HG02938 (cell line): ENCODE data around the gene USP32.
"Not testable (repeated sequence)": the region's sequence is repeated elsewhere in the genome, so short reads cannot be mapped to it uniquely, and the experiment has no call there.

Experiments used
- ATAC-seq: cut with Tn5 transposase; IDR thresholded peaks from one replicate; pipeline ENCODE4 v1.9.1; 2021; ENCODE audit warnings: mild to moderate bottlenecking, moderate library complexity; ENCODE audit not compliant: unreplicated experiment

USP32 gene

GRCh38 chr17:60345233-60345632 is 46.7 kb downstream of the USP32 start:
- ATAC-seq, result no peak

DNA sequence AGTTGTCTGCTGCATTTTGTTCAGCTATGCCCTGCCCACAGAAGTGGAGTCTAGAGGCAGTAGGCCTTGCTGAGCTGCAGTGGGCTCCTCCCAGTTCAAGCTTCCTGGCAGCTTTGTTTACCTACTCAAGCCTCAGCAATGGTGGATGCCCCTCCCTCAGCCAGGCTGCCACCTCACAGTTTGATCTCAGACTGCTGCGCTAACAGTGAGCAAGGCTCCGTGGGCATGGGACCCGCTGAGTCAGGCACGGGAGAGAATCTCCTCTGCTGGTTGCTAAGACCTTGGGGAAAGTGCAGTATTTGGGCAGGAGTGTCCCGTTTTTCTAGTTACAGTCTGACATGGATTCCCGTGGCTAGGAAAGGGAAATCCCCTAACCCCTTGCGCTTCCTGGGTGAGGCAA is 49.4 kb downstream of the USP32 start:
- ATAC-seq, result not testable (repeated sequence)

- ATAC-seq, result no peak
Observed at GRCh38 chr17:60335289-60335688, 56.6 kb downstream of the USP32 start.

- no peak for ATAC-seq
Observed at GRCh38 chr17:60333628-60334031, 58.3 kb downstream of the USP32 start.

DNA sequence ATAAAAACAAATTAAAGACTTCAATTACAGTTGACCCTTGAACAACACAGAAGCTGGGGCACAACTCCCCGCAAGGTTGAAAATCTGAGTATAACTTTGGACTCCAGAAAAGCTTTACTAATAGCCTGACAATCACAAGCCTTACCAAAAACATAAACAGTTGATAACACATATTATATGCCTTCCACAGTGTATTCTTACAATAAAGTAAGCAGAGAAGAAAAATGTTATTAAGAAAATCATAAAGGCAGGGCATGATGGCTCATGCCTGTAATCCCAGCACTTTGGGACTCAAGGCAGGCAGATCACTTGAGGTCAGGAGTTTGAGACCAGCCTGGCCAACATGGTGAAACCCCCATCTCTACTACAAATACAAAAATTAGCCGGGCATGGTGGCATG is 58.9 kb downstream of the USP32 start:
- ATAC-seq, result not testable (repeated sequence)

DNA sequence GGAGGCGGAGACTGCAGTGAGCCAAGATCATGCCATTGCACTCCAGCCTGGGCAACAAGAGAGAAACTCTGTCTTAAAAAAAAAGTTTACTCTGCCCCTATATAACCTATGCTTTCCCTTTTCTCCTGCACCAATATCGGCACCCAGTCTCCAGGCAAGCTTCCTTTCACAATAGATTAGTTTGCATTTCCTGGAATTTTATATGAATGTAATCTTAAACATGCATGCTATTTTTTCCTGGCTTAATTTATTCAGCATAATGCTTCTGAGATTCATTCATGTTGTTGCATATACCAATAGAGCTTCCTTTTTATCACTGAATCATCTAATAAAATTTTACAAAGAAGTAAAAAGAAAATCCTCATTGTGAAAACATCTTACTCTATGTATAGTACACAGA is 59.4 kb downstream of the USP32 start:
- no peak for ATAC-seq

- no peak for ATAC-seq
Observed at GRCh38 chr17:60330731-60331130, 61.2 kb downstream of the USP32 start.

- ATAC-seq, result no peak
Observed at GRCh38 chr17:60328679-60329078, 63.3 kb downstream of the USP32 start.

- ATAC-seq, result no peak
Observed at GRCh38 chr17:60327901-60328273, 64.0 kb downstream of the USP32 start.

DNA sequence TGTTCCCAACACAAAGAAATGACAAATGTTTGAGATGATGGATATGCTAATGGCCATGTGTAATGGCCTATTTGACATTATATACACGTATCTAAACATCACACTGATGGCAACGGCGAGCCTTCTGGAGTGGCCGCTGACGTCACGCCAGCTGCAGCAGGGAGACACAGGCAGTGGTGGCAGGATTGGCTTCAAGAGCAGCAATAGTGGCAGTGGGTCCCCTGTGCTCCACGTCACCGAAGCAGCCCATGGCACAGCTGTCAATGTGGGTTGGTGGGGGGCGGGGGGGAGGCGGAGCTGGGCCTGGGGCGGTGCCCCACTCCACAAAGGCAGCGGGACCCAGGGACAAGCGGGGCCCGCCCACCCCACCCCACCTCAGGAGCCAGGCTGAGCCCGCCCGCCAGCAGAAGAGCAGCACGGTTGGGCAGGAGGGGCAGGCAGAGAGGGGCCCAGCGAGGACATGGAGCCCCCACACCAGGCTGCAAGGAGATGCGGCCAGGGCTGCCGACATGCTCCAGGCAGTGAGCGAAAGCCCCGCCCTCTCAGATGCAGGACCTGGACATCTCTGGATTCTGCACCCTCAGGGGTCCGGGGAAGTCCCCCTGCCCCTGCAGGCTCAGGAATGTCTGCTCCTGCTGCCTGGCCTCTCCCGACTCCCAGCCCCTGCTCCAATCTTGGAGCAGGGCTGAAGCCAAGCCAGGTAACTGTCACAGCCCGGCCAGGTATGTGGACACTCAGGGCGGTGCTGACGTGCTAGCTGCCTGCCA is 64.6 kb downstream of the USP32 start:
- ATAC-seq, result no peak

GRCh38 chr17:60326702-60327101 is 65.2 kb downstream of the USP32 start:
- ATAC-seq, result no peak

- ATAC-seq, result no peak
Observed at GRCh38 chr17:60325730-60326524, 66.0 kb downstream of the USP32 start.

DNA sequence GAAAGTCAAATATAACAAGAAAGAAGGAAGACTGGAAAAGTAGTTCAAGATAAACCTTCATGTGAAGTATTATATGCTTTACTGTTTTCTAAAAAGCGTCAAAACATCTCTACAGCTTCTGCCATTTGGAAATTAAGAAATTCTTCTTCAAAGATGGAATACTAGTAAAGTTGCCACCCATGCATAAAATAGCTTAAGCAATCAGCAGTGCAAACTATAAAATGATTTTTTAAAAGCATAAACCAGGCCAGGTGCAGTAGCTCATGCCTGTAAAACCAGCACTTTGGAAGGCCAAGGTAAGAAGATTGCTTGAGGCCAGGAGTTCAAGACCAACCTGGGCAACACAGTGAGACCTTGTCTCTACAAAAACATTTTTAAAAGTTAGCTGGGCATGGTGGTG is 68.2 kb downstream of the USP32 start:
- ATAC-seq, result no peak

DNA sequence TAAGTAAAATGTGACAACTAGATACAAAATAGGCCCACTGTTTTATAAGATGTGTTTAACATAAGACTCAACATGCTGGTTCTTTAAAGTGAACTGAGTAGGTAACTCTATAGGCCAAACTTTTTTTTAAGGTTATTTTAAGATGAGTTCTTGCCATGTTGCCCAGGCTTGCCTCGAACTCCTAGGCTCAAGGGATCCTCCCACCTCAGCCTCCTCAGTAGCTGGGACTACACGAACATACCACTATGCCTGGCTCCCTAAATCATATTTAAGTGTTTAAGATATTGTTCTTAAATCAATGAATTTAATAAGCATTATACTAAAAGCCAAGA is 69.9 kb downstream of the USP32 start:
- ATAC-seq, result no peak

DNA sequence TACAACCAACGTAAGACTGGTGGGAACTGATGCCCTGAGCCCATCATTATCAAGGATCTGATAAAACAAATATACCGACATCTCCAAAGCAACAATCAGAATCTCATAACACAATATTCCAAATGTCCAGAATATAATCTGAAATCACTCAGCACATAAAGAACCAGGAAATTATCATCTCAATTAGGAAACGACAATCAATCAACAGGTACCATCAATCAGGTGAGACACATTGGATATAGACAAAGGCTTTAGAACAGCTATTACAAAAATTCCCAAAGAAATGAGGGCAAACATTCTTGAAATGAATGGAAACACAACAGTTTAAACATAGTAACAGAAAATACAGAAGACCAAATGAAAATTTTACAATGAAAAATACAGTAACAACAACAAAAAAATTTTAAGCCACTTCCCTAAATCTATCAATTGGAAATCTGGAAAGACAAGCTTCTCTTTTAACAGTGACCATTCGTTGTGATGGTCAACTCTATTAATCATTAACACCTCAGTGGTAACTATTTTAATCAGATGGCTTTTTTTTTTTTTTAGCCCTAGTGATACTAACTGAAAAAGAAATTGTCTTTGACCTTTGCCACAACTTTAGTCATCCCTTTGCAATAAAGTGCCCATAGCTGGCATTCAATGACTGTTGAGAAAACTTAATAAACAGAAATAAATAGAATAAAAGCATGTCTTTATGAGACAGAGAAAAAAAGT is 70.4 kb downstream of the USP32 start:
- ATAC-seq, result no peak

DNA sequence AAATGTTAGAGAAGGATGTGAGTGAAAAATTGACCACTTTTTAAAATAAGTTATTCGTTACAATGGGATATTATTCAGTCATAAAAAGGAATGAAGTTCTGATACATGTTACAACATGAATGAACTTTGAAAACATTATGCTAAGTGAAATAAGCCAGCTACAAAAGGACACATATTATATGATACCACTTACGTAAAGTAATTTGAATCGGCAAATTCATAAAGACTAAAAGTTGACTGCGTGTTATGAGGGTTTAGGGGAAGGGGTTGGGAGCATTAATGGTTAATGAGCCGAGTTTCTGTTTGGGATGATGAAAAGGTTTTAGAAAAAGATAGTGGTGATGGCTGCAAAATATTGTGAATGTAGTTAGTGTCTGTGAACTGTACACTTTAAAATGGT is 73.1 kb downstream of the USP32 start:
- no peak for ATAC-seq

DNA sequence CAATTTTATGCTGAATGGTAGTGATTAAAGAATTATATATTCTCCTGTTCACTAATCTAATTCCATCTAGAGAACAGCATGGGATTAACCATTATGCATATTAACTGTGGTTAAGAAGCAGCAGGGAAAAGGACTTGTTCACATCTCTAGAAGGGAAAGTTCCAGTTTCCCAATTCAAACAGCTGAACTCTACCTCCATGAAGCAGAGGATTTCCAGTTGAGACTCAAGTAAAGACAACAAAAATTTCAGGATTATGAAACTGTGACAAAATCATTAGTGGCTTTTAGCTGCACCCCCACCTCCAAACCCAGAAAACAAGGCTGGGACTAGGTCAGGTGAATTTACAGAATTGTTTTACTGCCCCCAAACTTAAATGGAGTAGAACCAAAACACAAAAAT is 73.6 kb downstream of the USP32 start:
- ATAC-seq, result no peak

DNA sequence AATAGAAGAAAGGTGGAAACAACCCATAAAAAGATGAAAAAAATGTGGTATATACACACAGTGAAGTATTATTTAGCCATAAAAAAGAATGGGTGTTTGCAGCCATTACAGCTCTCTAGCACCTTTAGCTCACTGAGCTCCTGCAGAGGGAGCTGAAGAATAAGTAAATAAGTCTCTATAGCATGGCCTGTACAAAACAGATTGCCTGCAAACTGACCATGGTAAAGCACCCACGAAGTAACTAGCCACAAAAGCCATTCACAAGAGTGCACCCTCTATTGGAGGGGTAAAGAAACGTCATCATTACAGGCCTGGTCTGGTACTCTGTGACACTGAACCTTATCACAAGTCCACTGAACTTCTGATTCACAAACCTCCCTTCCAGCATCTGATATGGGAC is 76.3 kb downstream of the USP32 start:
- ATAC-seq, result no peak

- ATAC-seq, result peak; percentile 49
Observed at GRCh38 chr17:60314900-60315299, 77.0 kb downstream of the USP32 start.

DNA sequence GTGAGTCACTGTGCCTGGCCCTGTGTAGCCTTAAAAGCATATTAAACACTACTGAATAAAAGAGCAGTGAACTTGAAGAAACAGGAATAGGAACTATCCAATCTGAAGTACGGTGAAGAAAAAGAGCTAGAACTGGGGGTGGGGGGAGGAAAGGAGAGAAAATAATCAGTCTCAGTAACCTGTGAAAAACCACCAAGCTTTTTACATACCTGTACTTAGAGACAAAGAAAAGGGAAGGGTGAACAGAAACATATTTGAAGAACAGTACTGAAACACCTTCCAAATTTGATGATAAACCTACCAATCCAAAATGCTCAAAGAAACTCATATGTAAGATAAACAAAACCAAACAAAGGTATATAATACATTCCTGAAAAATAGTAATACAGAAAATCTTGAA is 77.5 kb downstream of the USP32 start:
- peak; percentile 58 for ATAC-seq

DNA sequence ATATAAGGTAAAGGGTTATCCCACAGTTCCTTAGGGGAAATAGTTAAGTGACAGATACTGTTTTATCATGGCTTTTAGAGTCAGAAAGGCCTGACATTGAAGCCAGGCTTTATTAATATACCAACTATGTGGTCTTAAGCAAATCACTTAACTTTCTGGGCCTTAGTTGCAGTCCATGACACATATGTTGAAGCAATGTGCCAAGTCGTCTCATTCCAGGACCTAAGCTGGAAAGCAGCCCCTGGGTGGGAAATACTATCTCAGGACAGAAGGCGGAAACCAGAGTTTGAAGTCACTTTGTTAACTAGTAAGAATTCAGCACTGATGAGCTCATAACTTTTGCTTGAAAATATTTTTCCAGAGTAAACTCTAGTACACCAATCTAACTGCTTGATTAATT is 80.0 kb downstream of the USP32 start:
- no peak for ATAC-seq

DNA sequence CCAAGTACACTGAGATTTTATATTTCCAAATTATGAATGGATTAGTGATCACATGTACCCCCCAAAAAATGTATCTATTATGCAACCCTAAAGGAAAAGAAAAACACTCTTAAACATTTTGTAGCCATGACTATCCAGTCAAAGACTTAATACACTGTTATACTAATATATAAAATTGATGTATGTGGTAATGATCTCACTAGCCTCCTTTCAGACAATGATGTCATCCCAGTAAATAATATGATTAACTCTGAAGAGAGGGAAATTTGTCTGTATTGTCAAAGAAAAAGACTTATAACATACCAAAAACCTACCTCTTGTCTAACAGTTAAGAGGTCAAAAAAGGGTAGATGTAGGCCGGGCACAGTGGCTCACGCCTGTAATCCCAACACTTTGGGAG is 80.7 kb downstream of the USP32 start:
- ATAC-seq, result no peak
